SH-SY5Y (cell line): ENCODE results near the gene EML5.

Source experiments
- GATA2 ChIP-seq: IDR thresholded peaks from 2 replicates; pipeline ENCODE4 v1.6.1; 2011; ENCODE audit warnings: mild to moderate bottlenecking, low read depth, low read length
- GATA3 ChIP-seq: IDR thresholded peaks from 2 replicates; pipeline ENCODE4 v1.6.1; 2011; ENCODE audit warnings: low read depth, mild to moderate bottlenecking, low read length, moderate library complexity

The EML5 gene

GRCh38 chr14:88785911-88786310 lies 6.8 kb downstream of the EML5 start:
- TF ChIP-seq GATA3 (no peak), GATA2 (no peak)

GRCh38 chr14:88775532-88775931 lies 17.2 kb downstream of the EML5 start:
- TF ChIP-seq GATA2 = no peak
- TF ChIP-seq GATA3 = no peak

- TF ChIP-seq GATA2 (no peak), GATA3 (no peak)
Observed at GRCh38 chr14:88770736-88771135, 22.0 kb downstream of the EML5 start.

- no peak for TF ChIP-seq GATA2
- TF ChIP-seq GATA3 = no peak
Observed at GRCh38 chr14:88765130-88765529, 27.6 kb downstream of the EML5 start.

GRCh38 chr14:88753873-88754272 lies 38.9 kb downstream of the EML5 start:
- TF ChIP-seq GATA3 (no peak), GATA2 (no peak)

- TF ChIP-seq GATA2 = no peak
- TF ChIP-seq GATA3 = no peak
Observed at GRCh38 chr14:88750945-88751344, 41.8 kb downstream of the EML5 start.

GRCh38 chr14:88750413-88750812 lies 42.3 kb downstream of the EML5 start:
- TF ChIP-seq GATA3 (no peak), GATA2 (no peak)

- TF ChIP-seq GATA2 (no peak), GATA3 (no peak)
Observed at GRCh38 chr14:88749139-88749538, 43.6 kb downstream of the EML5 start.

GRCh38 chr14:88748288-88748687 lies 44.5 kb downstream of the EML5 start:
- TF ChIP-seq GATA3 (no peak), GATA2 (no peak)

GRCh38 chr14:88746052-88746451 lies 46.7 kb downstream of the EML5 start:
- TF ChIP-seq GATA3 = no peak

GRCh38 chr14:88737245-88737644 lies 55.5 kb downstream of the EML5 start:
- TF ChIP-seq GATA3 (no peak), GATA2 (no peak)

GRCh38 chr14:88733121-88733520 lies 59.6 kb downstream of the EML5 start:
- no peak for TF ChIP-seq GATA2

- TF ChIP-seq GATA3 (no peak), GATA2 (no peak)
Observed at GRCh38 chr14:88729159-88729558, 63.6 kb downstream of the EML5 start.

- TF ChIP-seq GATA2 = no peak
- TF ChIP-seq GATA3 = no peak
Observed at GRCh38 chr14:88727057-88727456, 65.7 kb downstream of the EML5 start.

- TF ChIP-seq GATA3 (no peak), GATA2 (no peak)
Observed at GRCh38 chr14:88710709-88711108, 82.0 kb downstream of the EML5 start.

GRCh38 chr14:88707088-88707487 lies 85.7 kb downstream of the EML5 start:
- TF ChIP-seq GATA3 (no peak), GATA2 (no peak)

GRCh38 chr14:88706425-88706824 lies 86.3 kb downstream of the EML5 start:
- no peak for TF ChIP-seq GATA3
- TF ChIP-seq GATA2 = no peak

- TF ChIP-seq GATA3 = no peak
- no peak for TF ChIP-seq GATA2
Observed at GRCh38 chr14:88698651-88699050, 94.1 kb downstream of the EML5 start.
